Type B pancreatic cell (in vitro differentiated cells): ENCODE data around the gene TEKTIP1. TPM values are rescaled to one million over a fixed set of nuclear protein-coding genes. Genes with fewer than 3 reads are reported as not detected.

Experiments
- DNase-seq: peaks from one replicate; pipeline ENCODE4 v3.0.0; 2021; ENCODE audit warnings: mixed read lengths; ENCODE audit not compliant: unreplicated experiment; ENCODE audit errors: extremely low spot score
- H3K27ac Mint-ChIP-seq: 2 replicates; pipeline ENCODE4 v1.8.0; 2021; ENCODE audit warnings: mild to moderate bottlenecking, mixed read lengths
- H3K27me3 Mint-ChIP-seq: 2 replicates; pipeline ENCODE4 v1.8.0; 2021; ENCODE audit warnings: mixed read lengths
- H3K36me3 Mint-ChIP-seq: 2 replicates; pipeline ENCODE4 v1.8.0; 2021; ENCODE audit warnings: mixed read lengths
- H3K4me1 Mint-ChIP-seq: one replicate; pipeline ENCODE4 v1.8.0; 2021; ENCODE audit warnings: mixed read lengths; ENCODE audit not compliant: unreplicated experiment
- H3K4me3 Mint-ChIP-seq: 2 replicates; pipeline ENCODE4 v1.8.0; 2021; ENCODE audit warnings: mild to moderate bottlenecking, mixed read lengths
- H3K9me3 Mint-ChIP-seq: 2 replicates; pipeline ENCODE4 v1.8.0; 2021; ENCODE audit warnings: mixed read lengths
- total RNA-seq: library from RNA; stranded (reverse); gene quantifications from 2 replicates; pipeline ENCODE4 v1.2.1, GENCODE V29; 2021; ENCODE audit warnings: low replicate concordance
- TF ChIP-seq, protein P1 (sequence below): fragments of 200-600 bp; sonication (generic); conservative IDR thresholded peaks from 2 replicates; pipeline ENCODE4 v1.5.0; 2021; ENCODE audit warnings: antibody characterized with exemption, mild to moderate bottlenecking

The TEKTIP1 gene
- total RNA-seq, 1 donor from 2014 or later: 3.4 TPM

DNA sequence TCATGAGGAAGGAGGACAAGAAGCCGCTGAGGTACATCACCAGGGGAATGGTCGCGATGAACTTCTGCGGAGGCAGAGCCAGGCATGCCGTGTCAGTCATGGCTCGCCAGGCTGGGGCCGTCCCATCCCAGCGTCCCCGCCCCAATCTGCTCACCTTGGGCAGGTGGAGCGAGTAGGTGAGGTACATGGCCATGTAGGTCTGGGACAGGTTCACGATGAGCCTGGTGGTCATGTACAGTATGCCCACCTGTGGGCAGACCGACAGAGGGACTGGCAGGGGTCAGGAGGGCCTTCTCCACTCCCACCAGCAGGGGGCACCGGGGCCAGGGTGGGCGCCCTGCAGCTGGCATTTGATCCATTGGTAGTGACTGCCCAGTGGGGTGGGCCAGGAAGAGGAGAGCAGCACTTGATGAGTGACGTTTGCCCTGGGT is 8.3 kb downstream of the TEKTIP1 start:
- Mint-ChIP-seq H3K9me3 (no peaks in the 10 kb centered on the region), H3K27me3 (no peaks in the 10 kb centered on the region), H3K4me3 (no peak overlapping the region), H3K36me3 (no peaks in the 10 kb centered on the region), H3K27ac (no peak overlapping the region), H3K4me1 (no peaks in the 10 kb centered on the region)
- TF ChIP-seq, protein P1, sequence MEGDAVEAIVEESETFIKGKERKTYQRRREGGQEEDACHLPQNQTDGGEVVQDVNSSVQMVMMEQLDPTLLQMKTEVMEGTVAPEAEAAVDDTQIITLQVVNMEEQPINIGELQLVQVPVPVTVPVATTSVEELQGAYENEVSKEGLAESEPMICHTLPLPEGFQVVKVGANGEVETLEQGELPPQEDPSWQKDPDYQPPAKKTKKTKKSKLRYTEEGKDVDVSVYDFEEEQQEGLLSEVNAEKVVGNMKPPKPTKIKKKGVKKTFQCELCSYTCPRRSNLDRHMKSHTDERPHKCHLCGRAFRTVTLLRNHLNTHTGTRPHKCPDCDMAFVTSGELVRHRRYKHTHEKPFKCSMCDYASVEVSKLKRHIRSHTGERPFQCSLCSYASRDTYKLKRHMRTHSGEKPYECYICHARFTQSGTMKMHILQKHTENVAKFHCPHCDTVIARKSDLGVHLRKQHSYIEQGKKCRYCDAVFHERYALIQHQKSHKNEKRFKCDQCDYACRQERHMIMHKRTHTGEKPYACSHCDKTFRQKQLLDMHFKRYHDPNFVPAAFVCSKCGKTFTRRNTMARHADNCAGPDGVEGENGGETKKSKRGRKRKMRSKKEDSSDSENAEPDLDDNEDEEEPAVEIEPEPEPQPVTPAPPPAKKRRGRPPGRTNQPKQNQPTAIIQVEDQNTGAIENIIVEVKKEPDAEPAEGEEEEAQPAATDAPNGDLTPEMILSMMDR: peak; percentile 70
- no peak for DNase-seq

DNA sequence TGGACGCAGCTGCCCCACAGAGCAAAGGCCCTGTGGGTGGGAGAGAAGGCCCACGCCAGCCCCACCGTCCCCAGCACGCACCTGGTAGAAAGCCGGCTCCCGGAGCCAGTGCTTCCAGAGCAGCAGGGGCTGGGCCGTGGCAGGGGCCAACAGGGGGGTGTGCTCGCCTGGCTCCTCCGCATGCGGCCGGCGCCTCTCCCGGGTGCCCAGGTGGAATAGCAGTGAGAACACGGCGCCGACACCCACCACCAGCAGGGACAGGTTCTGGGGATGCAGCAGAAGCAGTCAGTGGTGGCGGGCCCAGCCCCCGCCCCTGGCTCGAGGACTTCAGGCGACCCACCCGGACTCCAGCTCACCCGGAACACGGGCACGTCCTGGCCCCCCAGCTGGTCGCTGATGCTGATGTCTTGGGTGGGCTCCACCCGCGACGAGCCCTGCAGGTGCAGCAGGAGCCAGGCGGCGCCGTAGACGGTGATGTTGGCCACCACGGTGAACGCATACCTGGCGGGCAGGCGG is 8.9 kb downstream of the TEKTIP1 start:
- Mint-ChIP-seq H3K27me3 (no peaks in the 10 kb centered on the region), H3K9me3 (no peaks in the 10 kb centered on the region), H3K4me1 (no peaks in the 10 kb centered on the region), H3K27ac (no peak overlapping the region), H3K36me3 (no peaks in the 10 kb centered on the region), H3K4me3 (no peak overlapping the region)
- DNase-seq: no peak
- TF ChIP-seq, protein P1: peak; percentile 8

DNA sequence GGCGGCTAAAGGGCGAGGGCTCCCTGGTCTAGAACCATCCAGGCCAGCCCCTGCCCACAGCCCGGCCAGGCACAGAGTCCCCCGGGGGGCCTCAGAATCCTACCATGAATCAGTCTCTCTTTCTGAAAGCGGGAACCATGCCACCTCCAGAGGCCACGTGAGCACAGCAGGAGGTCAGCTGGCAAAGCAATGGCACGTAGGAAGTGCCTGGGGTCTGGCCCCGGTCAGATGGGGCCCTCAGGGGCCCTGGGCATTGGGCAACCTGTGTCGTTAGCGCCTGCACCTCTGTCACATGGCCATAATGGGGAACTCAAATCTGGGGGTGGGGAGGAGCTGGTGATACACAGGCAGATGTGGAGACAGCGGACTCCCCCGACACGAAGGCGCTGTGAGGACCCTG is 9.6 kb downstream of the TEKTIP1 start:
- Mint-ChIP-seq H3K36me3 (no peaks in the 10 kb centered on the region), H3K4me3 (no peak overlapping the region), H3K27me3 (no peaks in the 10 kb centered on the region), H3K4me1 (no peaks in the 10 kb centered on the region), H3K9me3 (no peaks in the 10 kb centered on the region), H3K27ac (peak overlapping the region; percentile 50)
- no peak for DNase-seq
- TF ChIP-seq, protein P1: no peak

DNA sequence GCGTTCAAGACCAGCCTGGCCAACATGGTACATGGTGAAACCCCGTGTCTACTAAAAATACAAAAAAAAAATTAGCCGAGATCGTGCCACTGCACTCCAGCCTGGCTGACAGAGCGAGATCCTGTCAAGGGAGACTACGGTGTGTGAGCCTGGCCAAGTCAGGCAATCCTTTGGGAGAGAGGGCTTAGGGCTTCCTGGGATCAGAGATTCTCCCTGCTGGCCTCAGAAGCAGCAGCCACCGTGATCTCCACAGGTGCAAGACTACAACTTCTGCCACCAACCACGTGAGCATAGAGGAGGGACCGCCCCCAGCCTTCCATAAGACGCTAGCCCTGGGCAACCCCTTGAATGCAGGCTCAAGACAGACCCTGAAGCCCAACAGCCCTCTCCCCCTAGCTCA is 10.8 kb downstream of the TEKTIP1 start:
- TF ChIP-seq, protein P1: no peak
- H3K27ac Mint-ChIP-seq: no peak overlapping the region
- H3K4me3 Mint-ChIP-seq: no peak overlapping the region
- no peaks in the 10 kb centered on the region for H3K27me3 Mint-ChIP-seq
- no peaks in the 10 kb centered on the region for H3K36me3 Mint-ChIP-seq
- no peaks in the 10 kb centered on the region for H3K4me1 Mint-ChIP-seq
- no peak for DNase-seq
- no peaks in the 10 kb centered on the region for H3K9me3 Mint-ChIP-seq

DNA sequence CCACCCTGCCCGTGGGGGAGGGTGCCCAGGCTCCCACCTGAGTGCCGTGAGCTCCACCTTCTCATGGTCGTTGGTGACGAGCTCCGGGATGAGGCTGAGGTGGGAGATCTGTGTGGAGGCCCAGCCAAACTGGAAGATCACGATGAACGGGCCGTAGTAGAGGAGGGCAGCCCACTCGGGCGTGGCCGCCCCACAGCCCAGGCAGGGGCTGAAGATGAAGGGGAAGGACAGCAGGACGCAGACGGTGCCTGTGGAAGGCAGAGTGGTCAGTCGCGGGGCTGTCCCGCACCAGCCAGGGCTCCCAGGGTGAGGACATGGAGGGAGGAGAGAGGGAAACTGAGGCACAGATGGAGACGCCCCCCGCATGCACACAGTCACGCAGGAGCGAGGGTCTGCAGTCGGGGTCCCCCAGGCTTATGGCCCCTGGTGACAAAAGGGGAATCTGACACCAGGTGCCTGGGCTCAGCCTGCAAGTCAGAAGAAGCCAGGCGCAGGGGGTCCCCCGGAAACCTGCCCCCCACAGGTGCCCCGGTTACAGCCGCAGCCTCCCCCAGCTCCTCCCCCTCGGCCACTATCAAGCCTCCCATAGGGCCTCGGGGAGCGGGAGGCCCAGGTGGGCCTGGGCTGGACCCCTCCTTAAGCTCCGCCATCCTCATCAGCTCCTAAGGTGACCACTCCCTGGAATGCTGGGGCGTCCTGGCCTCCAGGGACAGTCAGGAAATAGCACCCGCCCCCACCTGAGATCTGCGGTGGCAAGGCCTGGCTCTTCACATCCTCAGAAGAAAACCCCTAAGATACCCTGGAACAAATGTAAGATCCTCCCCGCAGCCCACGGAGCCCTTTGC is 12.2 kb downstream of the TEKTIP1 start:
- H3K9me3 Mint-ChIP-seq: no peaks in the 10 kb centered on the region
- H3K27ac Mint-ChIP-seq: no peak overlapping the region
- H3K36me3 Mint-ChIP-seq: no peaks in the 10 kb centered on the region
- no peaks in the 10 kb centered on the region for H3K27me3 Mint-ChIP-seq
- DNase-seq: no peak
- no peak overlapping the region for H3K4me3 Mint-ChIP-seq
- TF ChIP-seq, protein P1: no peak
- peaks cover 5% of the 10 kb centered on the region for H3K4me1 Mint-ChIP-seq
